Measurements from ENCODE around the gene ELL. TPM values are rescaled to one million over a fixed set of nuclear protein-coding genes. Genes with fewer than 3 reads are reported as not detected.

ELL gene
- polyA plus RNA-seq, 1 of the 3 experiments (the other 2 are of a cell fraction) = 7.4 TPM

DNA sequence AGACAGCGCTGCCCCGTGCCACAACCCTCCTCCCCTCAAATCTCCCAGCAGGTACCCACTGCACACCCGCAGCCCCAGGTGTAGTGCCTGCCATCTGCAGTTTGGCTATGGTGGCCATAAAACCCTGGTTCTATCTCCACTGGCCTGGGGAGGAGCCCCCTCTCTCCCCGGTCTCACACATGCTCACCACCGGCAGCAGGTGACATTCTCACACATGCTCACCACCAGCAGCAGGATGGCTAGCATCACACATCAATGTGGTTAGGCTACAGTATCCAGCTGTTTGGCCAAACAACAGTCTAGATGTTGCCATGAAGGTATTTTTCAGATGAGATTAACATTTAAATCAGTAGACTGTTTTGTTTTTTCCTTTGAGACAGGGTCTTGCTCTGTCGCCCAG lies 31.1 kb downstream of the ELL start:
- TF ChIP-seq RXRA (IDR thresholded peaks at IDR 0.05; ENCODE audit: borderline replicate concordance, low read depth) = no peak
- no peak for TF ChIP-seq FOSL2 (IDR thresholded peaks at IDR 0.05; ENCODE audit: borderline replicate concordance, low read depth)
- no peak for TF ChIP-seq RAD21 (IDR thresholded peaks at IDR 0.05; ENCODE audit: low read length)
- TF ChIP-seq RCOR1 (IDR thresholded peaks at IDR 0.05; ENCODE audit: low read length) = no peak
- TF ChIP-seq NFIC (IDR thresholded peaks at IDR 0.05; ENCODE audit: borderline replicate concordance) = no peak
- no peak for TF ChIP-seq GABPA (IDR thresholded peaks at IDR 0.05; ENCODE audit: low read depth)
- TF ChIP-seq, protein P1, sequence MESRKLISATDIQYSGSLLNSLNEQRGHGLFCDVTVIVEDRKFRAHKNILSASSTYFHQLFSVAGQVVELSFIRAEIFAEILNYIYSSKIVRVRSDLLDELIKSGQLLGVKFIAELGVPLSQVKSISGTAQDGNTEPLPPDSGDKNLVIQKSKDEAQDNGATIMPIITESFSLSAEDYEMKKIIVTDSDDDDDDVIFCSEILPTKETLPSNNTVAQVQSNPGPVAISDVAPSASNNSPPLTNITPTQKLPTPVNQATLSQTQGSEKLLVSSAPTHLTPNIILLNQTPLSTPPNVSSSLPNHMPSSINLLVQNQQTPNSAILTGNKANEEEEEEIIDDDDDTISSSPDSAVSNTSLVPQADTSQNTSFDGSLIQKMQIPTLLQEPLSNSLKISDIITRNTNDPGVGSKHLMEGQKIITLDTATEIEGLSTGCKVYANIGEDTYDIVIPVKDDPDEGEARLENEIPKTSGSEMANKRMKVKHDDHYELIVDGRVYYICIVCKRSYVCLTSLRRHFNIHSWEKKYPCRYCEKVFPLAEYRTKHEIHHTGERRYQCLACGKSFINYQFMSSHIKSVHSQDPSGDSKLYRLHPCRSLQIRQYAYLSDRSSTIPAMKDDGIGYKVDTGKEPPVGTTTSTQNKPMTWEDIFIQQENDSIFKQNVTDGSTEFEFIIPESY (IDR thresholded peaks at IDR 0.05; ENCODE audit: borderline replicate concordance, low read depth) = no peak
- TF ChIP-seq, protein P2, sequence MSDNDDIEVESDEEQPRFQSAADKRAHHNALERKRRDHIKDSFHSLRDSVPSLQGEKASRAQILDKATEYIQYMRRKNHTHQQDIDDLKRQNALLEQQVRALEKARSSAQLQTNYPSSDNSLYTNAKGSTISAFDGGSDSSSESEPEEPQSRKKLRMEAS (IDR thresholded peaks at IDR 0.05; ENCODE audit: low read depth) = no peak
- TF ChIP-seq POLR2AphosphoS5 (IDR thresholded peaks at IDR 0.05; ENCODE audit: low read depth, low read length) = no peak
- TF ChIP-seq JUND (IDR thresholded peaks at IDR 0.05) = no peak
- TF ChIP-seq YY1 (IDR thresholded peaks at IDR 0.05; ENCODE audit: low read depth) = no peak
- TF ChIP-seq, protein P3, sequence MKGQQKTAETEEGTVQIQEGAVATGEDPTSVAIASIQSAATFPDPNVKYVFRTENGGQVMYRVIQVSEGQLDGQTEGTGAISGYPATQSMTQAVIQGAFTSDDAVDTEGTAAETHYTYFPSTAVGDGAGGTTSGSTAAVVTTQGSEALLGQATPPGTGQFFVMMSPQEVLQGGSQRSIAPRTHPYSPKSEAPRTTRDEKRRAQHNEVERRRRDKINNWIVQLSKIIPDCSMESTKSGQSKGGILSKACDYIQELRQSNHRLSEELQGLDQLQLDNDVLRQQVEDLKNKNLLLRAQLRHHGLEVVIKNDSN (IDR thresholded peaks at IDR 0.05; ENCODE audit: borderline replicate concordance, low read depth) = no peak
- no peak for TF ChIP-seq FOXM1 (IDR thresholded peaks at IDR 0.05; ENCODE audit: low read depth)
- no peak for TF ChIP-seq EZH2phosphoT487 (IDR thresholded peaks at IDR 0.05; ENCODE audit: borderline replicate concordance, low read depth)
- no peak for TF ChIP-seq NRF1 (IDR thresholded peaks at IDR 0.05; ENCODE audit: low read depth, low read length)
- TF ChIP-seq, protein P4, sequence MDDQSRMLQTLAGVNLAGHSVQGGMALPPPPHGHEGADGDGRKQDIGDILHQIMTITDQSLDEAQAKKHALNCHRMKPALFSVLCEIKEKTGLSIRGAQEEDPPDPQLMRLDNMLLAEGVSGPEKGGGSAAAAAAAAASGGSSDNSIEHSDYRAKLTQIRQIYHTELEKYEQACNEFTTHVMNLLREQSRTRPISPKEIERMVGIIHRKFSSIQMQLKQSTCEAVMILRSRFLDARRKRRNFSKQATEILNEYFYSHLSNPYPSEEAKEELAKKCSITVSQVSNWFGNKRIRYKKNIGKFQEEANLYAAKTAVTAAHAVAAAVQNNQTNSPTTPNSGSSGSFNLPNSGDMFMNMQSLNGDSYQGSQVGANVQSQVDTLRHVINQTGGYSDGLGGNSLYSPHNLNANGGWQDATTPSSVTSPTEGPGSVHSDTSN (IDR thresholded peaks at IDR 0.05) = no peak
- TF ChIP-seq CHD2 (IDR thresholded peaks at IDR 0.05; ENCODE audit: low read length, partially characterized antibody) = no peak
- no peak for TF ChIP-seq EP300 (IDR thresholded peaks at IDR 0.05; ENCODE audit: borderline replicate concordance in 1 of 2, low read depth in 1 of 2, low read length in 1 of 2)
- Histone ChIP-seq H3K27me3 (ENCODE audit: insufficient read depth) (no peaks in the 10 kb centered on the region), H3K9me2 (no peaks in the 10 kb centered on the region), H3K4me3 (ENCODE audit: low read depth in 2 of 2, low read length in 1 of 2) (no peak overlapping the region), H3K79me2 (ENCODE audit: insufficient read depth) (peaks cover 88% of the 10 kb centered on the region), H3K9ac (no peak overlapping the region), H3K27ac (ENCODE audit: low read depth in 2 of 2, low read length in 1 of 2) (no peak overlapping the region), H3K36me3 (replicated peaks in 1 of 2; ENCODE audit: control insufficient read depth in 1 of 2, insufficient read depth in 2 of 2, low read length in 1 of 2) (no peaks in the 10 kb centered on the region), H3F3A (replicated peaks; ENCODE audit: insufficient read depth) (no peaks in the 10 kb centered on the region), H3K4me1 (ENCODE audit: control insufficient read depth in 1 of 2, insufficient read depth in 2 of 2, low read depth in 1 of 2, low read length in 1 of 2) (peaks cover 14 to 67% of the 10 kb centered on the region in 2 experiments; a peak in 2 of 4 replicates), H3K4me2 (no peak overlapping the region), H2AFZ (ENCODE audit: low read depth) (no peak overlapping the region), H3K9me3 (no peaks in the 10 kb centered on the region), H4K20me1 (ENCODE audit: insufficient read depth) (peaks cover 95% of the 10 kb centered on the region)
- POLR2A ChIA-PET = no interaction called here
- CTCF ChIA-PET = interaction anchor here (1.2 to 4.7 kb wide), 4 partner anchors 9 to 99 kb away, joined by 3 to 22 read pairs (median 20); partner anchors contain the start of gene REX1BD
- no peak for DNase-seq
- 100% methylated on average over 5 of the region's 6 CpGs for WGBS (ENCODE audit: low lambda C conversion rate)
